Activated CD4-positive, CD25-positive, alpha-beta regulatory T cell treated with anti-CD3 and anti-CD28 coated beads, Interleukin-2, amount 50 U/mL, for 24 hours (primary cell): ENCODE results near the gene RPTN.

Experiments
- ATAC-seq, 2 donors: fragments of 150-1000 bp; cut with Tn5 transposase; one replicate each; pipeline ENCODE4 v1.10.0; 2021; ENCODE audit warnings: mild to moderate bottlenecking in 1 of 2, moderate library complexity in 1 of 2

Gene RPTN, protein sequence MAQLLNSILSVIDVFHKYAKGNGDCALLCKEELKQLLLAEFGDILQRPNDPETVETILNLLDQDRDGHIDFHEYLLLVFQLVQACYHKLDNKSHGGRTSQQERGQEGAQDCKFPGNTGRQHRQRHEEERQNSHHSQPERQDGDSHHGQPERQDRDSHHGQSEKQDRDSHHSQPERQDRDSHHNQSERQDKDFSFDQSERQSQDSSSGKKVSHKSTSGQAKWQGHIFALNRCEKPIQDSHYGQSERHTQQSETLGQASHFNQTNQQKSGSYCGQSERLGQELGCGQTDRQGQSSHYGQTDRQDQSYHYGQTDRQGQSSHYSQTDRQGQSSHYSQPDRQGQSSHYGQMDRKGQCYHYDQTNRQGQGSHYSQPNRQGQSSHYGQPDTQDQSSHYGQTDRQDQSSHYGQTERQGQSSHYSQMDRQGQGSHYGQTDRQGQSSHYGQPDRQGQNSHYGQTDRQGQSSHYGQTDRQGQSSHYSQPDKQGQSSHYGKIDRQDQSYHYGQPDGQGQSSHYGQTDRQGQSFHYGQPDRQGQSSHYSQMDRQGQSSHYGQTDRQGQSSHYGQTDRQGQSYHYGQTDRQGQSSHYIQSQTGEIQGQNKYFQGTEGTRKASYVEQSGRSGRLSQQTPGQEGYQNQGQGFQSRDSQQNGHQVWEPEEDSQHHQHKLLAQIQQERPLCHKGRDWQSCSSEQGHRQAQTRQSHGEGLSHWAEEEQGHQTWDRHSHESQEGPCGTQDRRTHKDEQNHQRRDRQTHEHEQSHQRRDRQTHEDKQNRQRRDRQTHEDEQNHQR

DNA sequence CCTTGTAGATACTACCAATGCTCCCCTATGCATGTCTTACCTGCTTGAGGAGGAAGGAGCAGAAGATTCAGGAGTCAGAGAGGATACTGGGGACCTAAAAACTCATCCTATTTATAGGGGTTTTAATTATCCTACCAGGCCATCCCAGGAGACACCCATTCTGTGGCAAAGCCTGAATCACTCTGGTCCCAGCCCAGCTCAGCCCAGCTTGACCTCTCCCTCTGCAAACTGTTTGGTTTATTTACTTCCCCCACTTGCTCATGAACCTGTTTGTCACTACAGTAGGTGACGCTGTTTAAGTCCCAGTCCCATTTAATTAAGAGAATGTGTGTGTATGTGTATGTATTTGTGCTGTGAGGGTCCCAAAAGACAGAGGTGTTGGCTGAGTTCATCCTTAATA lies at the start of gene RPTN:
RPTN (minus strand) TSS at position 85 of the 400 bp plus-strand sequence. CDS start 1,339 bp downstream, outside the sequence.
- no peak for ATAC-seq

DNA sequence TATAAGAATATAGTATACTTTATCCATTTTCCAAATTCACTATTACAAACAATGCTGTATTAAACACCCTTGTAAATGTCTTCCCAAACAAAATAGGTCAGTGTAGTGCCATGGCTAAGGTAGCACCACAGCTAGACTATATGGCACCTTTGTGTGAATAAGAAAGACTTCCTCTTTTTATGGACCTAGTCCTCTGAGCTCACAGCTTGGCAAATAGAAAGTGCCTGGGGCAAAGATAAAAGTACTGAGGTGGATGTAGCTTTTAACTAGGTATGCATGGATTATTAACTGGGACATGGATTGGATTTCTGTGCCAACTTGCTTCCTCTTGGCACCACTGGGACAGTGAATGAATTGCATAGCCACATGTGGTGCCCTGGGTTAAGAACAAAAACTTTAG lies 40.0 kb upstream of the RPTN start:
- no peak for ATAC-seq

DNA sequence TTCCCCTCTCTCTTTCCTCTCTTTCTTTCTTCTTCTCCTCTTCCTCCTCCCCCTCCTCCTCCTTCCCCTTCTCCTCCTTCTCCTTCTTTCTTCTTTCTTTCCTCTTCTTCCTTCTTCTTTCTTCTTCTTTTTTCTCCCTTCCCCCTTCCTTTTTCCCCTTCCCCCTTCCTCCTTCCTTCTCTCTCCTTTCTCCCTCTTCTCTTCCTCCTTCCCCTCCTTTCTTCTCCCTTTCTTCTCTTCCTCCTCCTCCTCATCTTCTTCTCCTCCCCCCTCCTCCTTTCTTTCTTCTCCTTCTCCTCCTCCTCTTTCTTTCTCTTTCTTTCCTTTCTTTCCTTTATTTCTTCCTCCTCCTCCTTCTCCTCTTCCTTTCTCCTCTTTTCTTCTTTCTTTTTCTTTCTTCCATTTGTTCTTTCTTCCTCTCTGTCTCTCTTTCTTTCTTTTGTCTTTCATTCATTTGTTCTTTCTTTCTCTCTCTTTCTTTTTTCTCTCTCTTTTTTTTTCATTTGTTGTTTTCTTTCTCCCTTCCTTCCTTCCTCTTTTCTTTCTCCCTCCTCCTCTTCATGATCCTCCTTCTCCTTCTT lies 38.4 kb upstream of the RPTN start:
- no peak for ATAC-seq

DNA sequence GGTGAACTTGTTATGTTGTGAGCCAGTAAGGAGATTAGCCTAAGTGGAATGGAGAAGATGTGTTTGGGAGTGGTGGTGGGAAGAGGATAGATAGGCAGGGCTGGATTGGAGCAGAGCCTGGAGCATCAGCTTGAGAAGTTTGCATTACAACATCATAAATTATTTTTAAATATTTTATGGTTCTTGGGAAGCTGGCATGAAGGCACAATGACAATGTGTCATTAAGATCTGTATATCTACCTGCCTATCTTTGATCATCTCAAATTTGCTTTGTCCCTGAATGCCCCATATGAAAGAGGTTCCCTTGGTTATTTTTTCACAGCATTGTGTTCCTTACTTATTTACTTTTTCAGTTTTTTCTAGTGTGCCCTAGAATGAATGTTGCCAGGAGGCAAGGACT lies 32.7 kb upstream of the RPTN start:
- ATAC-seq: no peak

DNA sequence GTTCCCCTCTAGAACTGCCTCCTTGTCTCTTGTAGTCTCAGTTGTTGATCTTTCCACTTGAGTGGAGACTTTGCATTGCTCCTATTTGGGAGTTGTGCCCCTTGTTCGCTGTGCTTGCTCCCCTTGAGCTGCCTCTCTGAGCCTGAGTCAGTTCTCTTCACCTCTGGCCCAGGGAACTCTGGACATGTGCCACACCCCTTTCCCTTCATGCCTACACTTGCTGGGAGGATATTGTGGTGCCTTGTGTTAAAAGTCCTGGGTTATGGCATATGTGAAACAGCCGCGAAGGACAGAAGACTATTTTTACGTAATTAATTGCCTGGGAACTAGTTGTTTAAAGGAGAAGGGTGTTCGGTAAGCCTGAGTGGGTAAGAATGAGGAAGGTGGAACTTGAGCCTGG lies 32.2 kb upstream of the RPTN start:
- ATAC-seq: no peak

DNA sequence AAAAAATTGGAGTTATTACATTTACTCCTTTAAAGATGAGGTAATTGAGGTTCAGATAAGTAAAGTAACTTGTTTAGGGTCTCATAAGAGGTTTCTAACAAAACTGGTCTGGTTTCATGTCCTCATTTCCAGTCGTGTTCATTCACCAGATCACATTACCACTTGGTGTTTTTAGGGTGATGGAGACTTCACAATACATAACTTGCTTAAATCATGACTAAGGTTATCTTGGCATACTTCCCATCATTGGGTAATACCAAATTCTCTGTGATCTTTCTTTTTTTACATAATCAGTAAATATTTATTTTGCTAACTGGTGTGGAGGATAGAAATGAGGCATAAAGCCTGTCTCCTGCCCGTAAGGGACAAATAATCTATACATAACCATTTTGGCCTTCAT lies 31.6 kb upstream of the RPTN start:
- ATAC-seq: no peak

DNA sequence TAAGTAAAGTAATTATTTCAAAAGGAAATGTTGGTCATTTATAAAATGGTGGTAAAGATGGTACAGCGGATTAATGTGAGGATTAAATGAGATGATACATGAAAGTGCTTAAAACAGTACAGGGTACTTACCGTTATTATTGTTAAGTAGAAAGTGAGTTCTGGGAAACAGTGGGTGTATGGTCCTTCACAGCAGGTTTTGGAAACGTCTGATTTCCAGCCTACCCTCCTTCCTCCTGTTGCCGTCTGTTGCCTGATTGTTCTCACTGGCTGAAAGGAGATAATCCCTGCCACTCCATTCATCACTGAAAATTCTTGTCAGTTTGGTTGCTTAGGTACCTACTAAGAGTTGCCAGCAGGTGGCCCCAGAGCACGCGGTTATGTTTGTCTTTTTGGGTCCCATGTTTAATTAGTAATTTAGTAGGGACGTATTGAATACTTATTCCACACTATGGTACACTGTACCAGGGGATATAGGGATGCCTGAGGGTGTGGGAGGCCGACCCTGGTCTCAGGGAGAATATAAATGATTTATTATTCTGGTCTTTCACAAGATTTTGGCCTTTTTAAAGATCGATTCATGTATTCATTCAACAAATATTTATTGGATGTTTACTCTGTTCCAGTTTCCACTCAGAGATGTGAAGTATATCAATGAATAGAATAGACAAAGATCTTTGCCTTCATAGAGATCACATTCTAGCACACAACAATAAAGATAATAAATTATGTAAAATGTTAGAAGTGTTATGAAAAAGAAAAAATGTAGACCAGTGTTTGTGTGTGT lies 30.8 kb upstream of the RPTN start:
- ATAC-seq: peak; percentile 46 to 53

DNA sequence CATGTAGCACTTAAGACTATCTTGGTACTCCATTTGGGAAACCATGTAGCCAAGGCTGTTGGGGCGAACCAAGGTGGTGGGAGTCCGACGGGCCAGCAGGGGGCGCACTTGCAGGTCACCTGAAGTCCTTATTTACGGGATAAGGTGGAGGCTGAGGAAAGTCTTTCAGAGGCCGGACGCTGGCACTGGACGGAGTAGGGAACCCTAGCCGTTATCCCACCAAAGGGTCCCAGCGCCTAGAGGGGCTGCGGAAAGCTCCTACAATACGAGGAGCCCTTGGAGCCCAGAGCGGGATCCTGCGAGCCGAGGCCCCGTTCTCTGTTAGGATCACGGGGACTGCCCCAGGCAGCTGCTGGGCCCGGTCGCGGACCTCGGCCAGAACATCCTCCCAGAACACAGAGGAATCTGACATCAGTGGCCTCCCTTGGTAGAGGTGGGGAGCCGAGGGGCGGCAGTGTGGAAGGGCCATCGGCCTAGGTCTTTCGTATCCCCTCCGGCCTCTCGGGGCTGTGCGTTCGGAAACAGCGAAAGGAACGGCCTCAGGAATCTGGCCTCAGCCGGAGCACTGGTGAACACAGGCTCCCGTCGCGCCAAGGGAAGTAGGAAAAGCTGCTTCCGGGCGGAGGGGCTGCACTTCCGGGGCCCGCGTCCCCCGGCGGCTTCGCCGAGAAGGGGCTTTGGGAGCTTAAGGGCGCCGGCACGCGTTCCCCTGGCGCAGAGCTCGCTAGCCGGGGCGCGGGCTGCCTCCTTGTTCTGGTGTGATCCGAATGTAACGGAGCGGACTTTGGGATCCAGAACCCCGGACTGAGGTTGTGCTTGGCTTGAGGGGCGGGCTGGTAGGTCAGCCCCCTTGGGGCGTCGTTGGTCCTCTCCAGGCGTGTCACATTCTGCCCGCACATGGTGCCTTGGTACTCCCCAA lies 29.9 kb upstream of the RPTN start:
- peak; percentile 63 to 69 for ATAC-seq

DNA sequence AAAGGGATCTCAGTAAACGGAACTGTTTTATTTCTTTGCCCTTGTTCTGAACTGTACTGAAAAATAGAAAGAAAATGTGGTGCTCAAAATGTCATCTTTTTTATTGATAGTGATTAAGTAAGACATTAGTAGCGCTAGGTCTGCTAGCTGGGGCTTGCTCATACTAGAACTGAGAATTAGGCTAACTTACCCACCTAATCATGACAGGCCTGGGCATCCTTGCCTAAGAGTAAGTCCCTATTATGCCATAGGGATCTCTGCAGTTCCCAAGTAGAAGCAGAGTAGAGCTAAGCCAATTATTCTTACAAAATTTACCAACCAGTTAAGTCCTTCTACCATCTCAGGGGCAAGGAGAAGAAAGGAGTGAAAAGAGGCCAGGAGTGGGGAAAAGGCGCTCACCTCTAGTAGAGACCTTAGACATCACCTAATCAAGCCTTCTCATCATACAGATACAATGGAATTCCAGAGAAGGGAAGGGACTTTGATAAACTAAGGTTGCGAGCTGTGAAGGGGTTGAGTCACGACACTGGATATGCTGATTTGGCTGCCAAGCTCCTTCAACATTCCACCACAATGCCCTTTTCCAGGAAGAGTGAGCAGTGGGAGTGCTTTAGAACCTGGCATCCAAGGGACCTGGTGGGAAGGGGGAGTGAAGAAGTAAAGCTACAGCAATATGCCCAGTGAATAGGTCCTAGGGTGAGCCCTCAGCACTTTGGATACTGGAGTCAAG lies 27.7 kb upstream of the RPTN start:
- ATAC-seq: no peak

DNA sequence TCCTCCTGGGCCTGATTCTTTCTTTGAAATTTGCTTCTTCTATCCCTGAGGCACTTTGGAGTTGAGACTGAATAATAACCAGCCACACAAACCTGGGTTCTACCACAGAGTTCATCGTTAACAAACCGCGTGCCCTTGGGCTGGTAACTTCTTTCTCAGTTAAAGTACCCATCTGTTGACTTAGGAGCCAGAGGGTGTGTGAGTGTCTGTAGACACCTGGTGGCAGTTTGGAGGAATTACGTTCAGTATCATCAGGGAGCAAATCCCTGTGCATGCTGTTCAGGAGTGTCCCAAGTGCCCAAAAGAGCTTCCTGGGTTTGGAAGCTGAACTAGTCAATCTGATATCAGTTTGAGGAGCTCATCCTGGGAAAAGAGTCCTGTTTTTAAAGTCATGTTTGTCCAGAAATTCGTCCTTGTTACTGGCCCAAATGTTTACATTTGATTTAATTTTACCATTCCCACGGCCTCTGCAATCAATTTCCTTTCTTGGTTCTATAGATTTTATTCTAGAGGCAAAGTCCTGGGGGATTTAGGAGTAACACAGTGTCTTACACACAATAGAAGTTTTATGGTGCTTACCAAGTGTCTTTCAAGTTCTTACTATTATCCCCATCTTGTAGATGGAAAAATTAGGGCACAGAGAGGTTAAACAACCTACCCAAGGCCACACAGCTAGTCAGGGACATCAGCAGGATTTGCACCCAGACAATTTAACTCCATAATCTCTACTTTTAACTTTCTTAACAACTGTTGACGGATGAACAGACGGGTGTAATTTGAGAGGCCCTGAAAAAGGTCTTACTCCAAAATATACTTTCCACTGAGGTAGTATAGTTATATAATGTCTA lies 26.7 kb upstream of the RPTN start:
- peak; percentile 56 to 58 for ATAC-seq

DNA sequence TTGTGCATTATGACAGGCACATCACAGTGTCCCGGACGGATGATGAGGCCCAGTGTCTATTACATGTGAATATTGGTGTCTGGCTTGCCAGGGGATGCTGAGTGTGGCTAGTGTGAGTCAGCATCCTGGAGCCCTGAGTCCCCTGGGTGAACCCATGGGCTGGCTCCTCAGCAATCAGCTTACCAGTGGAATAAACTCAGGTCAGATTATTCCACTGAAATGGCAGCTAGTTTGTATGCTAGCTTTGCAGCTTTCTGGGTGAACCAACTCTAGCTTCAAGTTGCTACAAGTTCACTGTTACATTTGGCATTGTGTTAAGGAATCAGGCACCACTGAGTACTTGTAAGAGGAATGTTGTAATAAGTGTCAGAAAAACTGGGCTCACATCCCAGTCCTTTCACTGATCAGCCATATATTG lies 23.9 kb upstream of the RPTN start:
- ATAC-seq: peak in 1 of 2 donors; percentile 64

DNA sequence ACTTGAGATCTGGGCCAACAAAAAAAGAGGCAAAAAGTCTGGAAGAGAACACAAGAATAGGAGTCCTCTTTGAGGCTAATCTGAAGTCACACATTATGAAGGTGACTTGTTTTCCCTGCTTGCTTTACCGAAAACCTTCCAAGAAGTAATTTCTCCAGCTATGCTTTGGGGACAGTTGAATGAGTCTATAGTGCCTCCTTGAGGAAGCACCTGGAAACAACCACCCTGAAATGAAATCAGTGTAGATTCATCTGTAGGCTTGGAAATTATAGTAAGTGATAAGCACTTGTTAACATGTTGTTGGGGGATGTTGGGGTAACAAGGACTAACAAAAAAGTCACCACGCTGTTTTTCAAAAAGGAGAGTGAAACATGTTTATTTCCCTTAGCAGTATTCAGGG lies 23.4 kb upstream of the RPTN start:
- ATAC-seq: no peak

DNA sequence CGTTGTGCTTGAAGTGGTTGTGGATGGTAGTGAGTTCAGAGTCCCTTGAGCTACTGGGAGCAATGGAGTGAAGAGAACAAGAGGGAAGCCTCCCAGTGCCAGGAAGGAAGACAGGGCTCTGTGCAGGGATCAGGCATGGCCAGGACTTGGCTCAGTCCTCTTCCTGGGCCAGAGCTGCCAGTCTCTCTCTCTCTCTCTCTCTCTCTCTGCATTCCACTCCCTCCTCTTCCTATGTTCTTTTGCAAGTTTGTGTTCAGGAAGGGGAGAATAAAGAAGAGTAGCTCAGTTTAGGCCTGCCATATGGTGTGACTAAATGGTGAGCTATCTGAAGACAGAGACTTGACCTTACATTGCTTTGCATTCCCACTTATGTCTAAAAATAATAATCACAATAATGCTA lies 20.5 kb upstream of the RPTN start:
- no peak for ATAC-seq

DNA sequence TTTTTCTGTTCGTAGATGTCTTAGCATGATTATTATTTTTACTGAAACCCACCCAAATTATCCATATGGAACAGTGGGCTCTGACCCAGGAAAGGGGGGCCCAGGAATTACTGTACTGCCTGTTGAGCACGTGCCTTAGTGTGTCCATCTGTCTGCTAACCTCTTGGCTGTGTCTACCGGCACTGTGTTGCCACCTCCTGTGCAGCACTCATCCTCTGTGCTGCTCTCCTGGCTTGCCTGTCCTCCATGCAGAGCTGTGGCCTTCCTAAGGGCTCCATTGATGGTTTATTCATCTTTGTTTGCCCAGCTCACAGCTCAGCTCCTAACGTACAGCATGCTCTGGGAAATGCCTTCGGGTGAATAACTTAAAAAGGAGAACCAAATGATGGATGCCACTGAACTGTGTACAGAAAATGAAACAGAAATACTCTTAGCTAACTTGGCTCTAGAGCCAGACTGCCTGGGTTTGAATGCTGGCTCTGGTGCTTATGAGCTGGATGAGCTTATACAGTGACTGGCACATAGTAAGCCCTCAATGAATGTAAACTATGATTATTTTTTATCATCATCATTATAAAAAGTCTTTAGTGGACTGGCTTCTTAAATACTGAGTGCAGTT lies 11.4 kb upstream of the RPTN start:
- no peak for ATAC-seq

DNA sequence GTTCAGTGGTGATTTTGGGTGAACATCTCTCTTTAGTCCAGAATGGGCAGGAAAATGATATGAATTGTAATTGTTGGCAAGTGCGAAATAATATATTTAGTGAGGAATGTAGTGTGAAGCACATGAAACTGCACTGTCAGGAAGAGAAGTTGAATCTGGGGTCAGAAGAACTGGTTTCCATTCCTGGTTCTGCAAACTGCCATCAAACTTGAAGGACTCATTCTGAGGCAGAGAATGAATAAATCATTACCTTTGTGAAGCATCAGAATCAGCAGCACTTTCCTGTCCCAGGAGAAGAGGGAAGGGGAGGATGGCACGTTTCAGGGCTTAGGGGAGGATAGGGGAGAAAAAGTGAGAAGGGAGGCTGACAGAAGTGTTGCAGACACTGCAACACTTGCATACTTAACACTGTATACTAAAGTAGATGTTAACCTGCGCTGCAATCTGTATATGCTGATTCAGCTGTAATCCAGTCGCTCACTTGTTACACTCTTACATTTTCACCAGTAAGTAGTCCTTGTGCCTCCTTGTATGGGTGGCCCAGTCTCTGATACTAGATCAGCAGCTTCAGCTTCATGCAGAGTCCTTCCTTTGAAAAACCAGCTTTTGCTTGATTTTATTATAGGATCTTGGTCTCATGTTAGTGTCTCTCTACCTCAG lies 10.5 kb upstream of the RPTN start:
- ATAC-seq: no peak

DNA sequence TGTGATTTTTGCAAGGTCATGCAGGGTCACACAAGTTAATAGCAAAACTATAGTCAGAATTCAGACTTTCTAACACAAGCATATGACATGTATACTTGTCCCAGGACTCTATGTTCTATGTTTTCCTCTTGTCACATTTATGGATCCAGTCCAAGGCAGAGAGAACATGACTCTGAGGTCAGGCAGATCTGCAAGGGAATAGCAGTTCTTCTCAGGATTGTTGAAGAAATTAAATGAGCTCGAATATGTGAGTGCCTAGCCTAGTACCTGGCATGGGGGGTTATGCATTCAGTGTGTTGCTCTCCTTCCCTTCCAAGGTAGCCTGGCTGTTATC lies 9.5 kb upstream of the RPTN start:
- ATAC-seq: no peak

DNA sequence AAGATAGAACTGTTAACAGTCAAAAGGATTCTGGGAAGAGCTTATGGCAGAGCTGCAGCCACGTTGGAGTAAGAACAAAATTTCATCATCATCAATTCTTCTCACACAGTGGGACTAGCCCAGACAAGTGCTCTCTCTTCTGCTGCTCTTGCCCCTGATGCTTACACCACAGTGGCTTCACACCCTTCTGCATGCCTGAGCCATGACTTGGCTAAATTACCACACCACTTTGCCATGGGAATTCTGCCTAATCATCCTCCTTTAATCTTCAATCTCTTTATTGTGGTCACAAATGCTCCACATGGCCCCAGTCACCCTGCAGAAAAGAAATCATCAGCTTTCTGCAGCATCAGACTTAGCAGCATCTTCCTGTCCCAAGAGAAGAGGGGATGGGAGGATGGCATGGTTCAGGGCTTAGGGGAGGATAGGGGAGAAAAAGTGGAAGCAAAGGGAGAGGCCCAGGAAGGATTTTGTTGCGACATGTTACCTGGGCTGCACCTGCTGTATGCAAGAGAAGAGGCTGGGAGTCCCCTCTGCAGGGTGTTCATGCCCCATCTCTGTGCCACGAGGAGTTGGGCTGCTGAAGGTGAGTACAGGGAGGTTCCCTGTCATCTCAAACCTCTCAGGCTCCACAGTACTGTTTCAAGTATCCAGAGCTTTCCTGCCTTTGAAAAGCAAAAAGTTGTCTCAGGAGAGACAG lies 9.0 kb upstream of the RPTN start:
- ATAC-seq: no peak

DNA sequence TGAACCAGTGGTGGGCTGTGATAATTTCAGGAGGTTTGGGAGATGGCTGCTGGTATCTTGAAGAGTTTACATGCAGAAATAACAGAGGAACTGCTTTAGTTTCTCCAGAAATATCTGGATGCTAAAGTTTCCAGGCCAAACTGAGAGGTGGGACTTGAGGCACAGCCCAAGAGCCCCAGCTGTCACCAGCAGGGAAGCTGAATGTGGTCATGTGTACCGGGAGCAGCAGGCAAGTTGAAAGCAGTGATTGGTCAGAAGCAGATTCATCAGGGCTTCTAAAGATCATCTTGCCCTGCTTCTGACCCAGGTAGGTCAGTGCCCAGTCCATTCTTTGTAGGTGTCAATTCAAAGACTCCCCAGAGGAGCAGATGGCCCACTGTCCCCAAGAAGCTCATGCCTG lies 7.9 kb upstream of the RPTN start:
- ATAC-seq: no peak
